ENCODE results near the gene CTDP1.

DNA sequence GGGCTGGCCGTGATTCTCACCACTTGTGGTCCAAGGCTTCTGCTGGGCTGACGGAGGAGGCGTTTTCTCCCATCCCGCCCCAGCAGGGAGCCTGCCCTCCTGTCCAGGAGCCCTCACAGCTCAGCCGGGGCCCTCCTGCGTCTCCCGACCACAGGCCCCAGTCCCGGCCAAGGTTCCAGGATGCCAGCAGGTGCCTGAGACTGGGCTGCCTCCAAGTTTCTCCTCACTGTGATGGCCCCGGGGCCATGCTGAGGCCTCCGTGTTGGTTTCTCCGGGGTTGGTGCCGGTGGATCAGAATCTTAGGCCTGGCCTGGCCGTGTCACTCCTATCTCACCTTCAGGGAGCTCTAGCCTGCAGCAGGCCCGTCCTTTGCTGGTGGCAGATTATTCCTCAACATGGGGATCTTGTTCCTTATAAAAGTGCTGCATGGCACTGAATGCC lies 124.0 kb downstream of the CTDP1 start:
- TF ChIP-seq ZFP3 (CRISPR knock-in tag; IDR thresholded peaks at IDR 0.05) (no peak), ZNF70 (CRISPR knock-in tag; IDR thresholded peaks at IDR 0.05) (no peak), PATZ1 (CRISPR knock-in tag; IDR thresholded peaks at IDR 0.05; ENCODE audit: borderline replicate concordance) (no peak), TOX (CRISPR knock-in tag; IDR thresholded peaks at IDR 0.05; ENCODE audit: borderline replicate concordance) (no peak), SNAI2 (CRISPR knock-in tag; IDR thresholded peaks at IDR 0.05) (no peak), CSDC2 (CRISPR knock-in tag; IDR thresholded peaks at IDR 0.05) (no peak), OSR1 (CRISPR knock-in tag; IDR thresholded peaks at IDR 0.05) (no peak), ZFP30 (CRISPR knock-in tag; IDR thresholded peaks at IDR 0.05) (no peak), TCF4 (CRISPR knock-in tag; IDR thresholded peaks at IDR 0.05; ENCODE audit: borderline replicate concordance) (no peak)
- TF ChIP-seq, protein P1, sequence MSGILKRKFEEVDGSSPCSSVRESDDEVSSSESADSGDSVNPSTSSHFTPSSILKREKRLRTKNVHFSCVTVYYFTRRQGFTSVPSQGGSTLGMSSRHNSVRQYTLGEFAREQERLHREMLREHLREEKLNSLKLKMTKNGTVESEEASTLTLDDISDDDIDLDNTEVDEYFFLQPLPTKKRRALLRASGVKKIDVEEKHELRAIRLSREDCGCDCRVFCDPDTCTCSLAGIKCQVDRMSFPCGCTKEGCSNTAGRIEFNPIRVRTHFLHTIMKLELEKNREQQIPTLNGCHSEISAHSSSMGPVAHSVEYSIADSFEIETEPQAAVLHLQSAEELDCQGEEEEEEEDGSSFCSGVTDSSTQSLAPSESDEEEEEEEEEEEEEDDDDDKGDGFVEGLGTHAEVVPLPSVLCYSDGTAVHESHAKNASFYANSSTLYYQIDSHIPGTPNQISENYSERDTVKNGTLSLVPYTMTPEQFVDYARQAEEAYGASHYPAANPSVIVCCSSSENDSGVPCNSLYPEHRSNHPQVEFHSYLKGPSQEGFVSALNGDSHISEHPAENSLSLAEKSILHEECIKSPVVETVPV (CRISPR knock-in tag; IDR thresholded peaks at IDR 0.05) = no peak
- TF ChIP-seq, protein P2, sequence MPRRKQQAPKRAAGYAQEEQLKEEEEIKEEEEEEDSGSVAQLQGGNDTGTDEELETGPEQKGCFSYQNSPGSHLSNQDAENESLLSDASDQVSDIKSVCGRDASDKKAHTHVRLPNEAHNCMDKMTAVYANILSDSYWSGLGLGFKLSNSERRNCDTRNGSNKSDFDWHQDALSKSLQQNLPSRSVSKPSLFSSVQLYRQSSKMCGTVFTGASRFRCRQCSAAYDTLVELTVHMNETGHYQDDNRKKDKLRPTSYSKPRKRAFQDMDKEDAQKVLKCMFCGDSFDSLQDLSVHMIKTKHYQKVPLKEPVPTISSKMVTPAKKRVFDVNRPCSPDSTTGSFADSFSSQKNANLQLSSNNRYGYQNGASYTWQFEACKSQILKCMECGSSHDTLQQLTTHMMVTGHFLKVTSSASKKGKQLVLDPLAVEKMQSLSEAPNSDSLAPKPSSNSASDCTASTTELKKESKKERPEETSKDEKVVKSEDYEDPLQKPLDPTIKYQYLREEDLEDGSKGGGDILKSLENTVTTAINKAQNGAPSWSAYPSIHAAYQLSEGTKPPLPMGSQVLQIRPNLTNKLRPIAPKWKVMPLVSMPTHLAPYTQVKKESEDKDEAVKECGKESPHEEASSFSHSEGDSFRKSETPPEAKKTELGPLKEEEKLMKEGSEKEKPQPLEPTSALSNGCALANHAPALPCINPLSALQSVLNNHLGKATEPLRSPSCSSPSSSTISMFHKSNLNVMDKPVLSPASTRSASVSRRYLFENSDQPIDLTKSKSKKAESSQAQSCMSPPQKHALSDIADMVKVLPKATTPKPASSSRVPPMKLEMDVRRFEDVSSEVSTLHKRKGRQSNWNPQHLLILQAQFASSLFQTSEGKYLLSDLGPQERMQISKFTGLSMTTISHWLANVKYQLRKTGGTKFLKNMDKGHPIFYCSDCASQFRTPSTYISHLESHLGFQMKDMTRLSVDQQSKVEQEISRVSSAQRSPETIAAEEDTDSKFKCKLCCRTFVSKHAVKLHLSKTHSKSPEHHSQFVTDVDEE (CRISPR knock-in tag; IDR thresholded peaks at IDR 0.05) = no peak
